Peyer's patch (tissue), 4 donors: ENCODE measurements around the gene VGLL4. TPM values are rescaled to one million over a fixed set of nuclear protein-coding genes. Genes with fewer than 3 reads are reported as not detected.
A peak's percentile ranks its signal among the peaks of the same experiment; 100 is the strongest.

ENCODE experiments used
- DNase-seq, 3 donors: peaks; one replicate each; pipeline ENCODE4 v3.0.0-alpha.2; 2017 to 2019
- H3K27ac ChIP-seq, 4 donors: fragments of 200-600 bp; sonication (generic); one replicate each; pipeline ENCODE4 v1.5.1; 2016 to 2019
- H3K27me3 ChIP-seq, 2 donors: fragments of 200-600 bp; sonication (generic); one replicate each; pipeline ENCODE4 v1.5.1; 2019
- H3K36me3 ChIP-seq, 3 donors: fragments of 200-600 bp; sonication (generic); one replicate each; pipeline ENCODE4 v1.5.1; 2016 to 2019
- H3K4me1 ChIP-seq, 4 donors: fragments of 200-600 bp; sonication (generic); one replicate each; pipeline ENCODE4 v1.5.1; 2016 to 2019
- H3K4me3 ChIP-seq, 4 donors: fragments of 200-600 bp; sonication (generic); 1 replicate in 3 of 4; 2 replicates in 1 of 4; pipeline ENCODE4 v1.5.1; 2016 to 2019; ENCODE audit warnings: mild to moderate bottlenecking in 1 of 4
- H3K9me3 ChIP-seq, 4 donors: fragments of 200-600 bp; sonication (generic); one replicate each; pipeline ENCODE4 v1.5.1; 2016 to 2019; ENCODE audit warnings: mild to moderate bottlenecking in 1 of 4
- CTCF ChIP-seq, 6 experiments: fragments of 450-650 bp in 4 of 6; fragments of 200-600 bp in 2 of 6; sonication (generic) in 1 of 6; IDR thresholded peaks; one replicate each; pipeline ENCODE4 v1.5.1; 2017 to 2019; ENCODE audit warnings: antibody characterized with exemption in 6 of 6, mild to moderate bottlenecking in 3 of 6, moderate library complexity in 1 of 6
- POLR2A ChIP-seq, 2 donors: fragments of 450-650 bp; IDR thresholded peaks; one replicate each; pipeline ENCODE4 v1.5.1; 2017; ENCODE audit warnings: antibody characterized with exemption in 2 of 2, mild to moderate bottlenecking in 2 of 2, moderate library complexity in 2 of 2
- total RNA-seq, 4 donors: library from RNA; depleted of rRNA; stranded (reverse); fragments of >200 nt; gene quantifications; one replicate each; pipeline ENCODE4 v1.1.0, GENCODE V29; 2016

The VGLL4 gene
- total RNA-seq, 4 donors from 2014 or later: 41.7 to 66.7 (median 59.4) TPM

GRCh38 chr3:11606865-11607440 lies 36.8 kb downstream of the VGLL4 start:
- Histone ChIP-seq H3K27ac (no peak overlapping the region), H3K4me1 (peaks cover 0 to 31% (median 0%) of the 10 kb centered on the region in 4 donors)

GRCh38 chr3:11606090-11606784 lies 37.5 kb downstream of the VGLL4 start:
- peaks cover 0 to 30% (median 0%) of the 10 kb centered on the region in 4 donors for H3K4me1 ChIP-seq
- no peak for DNase-seq
- H3K36me3 ChIP-seq: peaks cover 0 to 4% (median 0%) of the 10 kb centered on the region in 3 donors
- no peaks in the 10 kb centered on the region for H3K27me3 ChIP-seq
- TF ChIP-seq CTCF (IDR thresholded peaks at IDR 0.05) (no peak), POLR2A (IDR thresholded peaks at IDR 0.05) (no peak)
- H3K9me3 ChIP-seq: no peaks in the 10 kb centered on the region
- H3K27ac ChIP-seq: no peak overlapping the region
- H3K4me3 ChIP-seq: no peak overlapping the region

More at GRCh38 chr3:11606865-11607440, 36.8 kb downstream of the VGLL4 start:
- DNase-seq: no peak
- Histone ChIP-seq H3K27me3 (no peaks in the 10 kb centered on the region), H3K4me3 (no peak overlapping the region), H3K36me3 (no peaks in the 10 kb centered on the region), H3K9me3 (no peaks in the 10 kb centered on the region)
- TF ChIP-seq CTCF (IDR thresholded peaks at IDR 0.05) (no peak), POLR2A (IDR thresholded peaks at IDR 0.05) (no peak)

- Histone ChIP-seq H3K27ac (peak overlapping the region in 1 of 4 donors; percentile 40), H3K4me3 (no peak overlapping the region), H3K4me1 (peaks cover 0 to 28% (median 0%) of the 10 kb centered on the region in 4 donors), H3K9me3 (no peaks in the 10 kb centered on the region), H3K36me3 (peaks cover 0 to 13% (median 0%) of the 10 kb centered on the region in 3 donors), H3K27me3 (no peaks in the 10 kb centered on the region)
- TF ChIP-seq POLR2A (IDR thresholded peaks at IDR 0.05): no peak
- no peak for TF ChIP-seq CTCF (IDR thresholded peaks at IDR 0.05)
- no peak for DNase-seq
Measured at GRCh38 chr3:11605398-11605797, 38.3 kb downstream of the VGLL4 start.

DNA sequence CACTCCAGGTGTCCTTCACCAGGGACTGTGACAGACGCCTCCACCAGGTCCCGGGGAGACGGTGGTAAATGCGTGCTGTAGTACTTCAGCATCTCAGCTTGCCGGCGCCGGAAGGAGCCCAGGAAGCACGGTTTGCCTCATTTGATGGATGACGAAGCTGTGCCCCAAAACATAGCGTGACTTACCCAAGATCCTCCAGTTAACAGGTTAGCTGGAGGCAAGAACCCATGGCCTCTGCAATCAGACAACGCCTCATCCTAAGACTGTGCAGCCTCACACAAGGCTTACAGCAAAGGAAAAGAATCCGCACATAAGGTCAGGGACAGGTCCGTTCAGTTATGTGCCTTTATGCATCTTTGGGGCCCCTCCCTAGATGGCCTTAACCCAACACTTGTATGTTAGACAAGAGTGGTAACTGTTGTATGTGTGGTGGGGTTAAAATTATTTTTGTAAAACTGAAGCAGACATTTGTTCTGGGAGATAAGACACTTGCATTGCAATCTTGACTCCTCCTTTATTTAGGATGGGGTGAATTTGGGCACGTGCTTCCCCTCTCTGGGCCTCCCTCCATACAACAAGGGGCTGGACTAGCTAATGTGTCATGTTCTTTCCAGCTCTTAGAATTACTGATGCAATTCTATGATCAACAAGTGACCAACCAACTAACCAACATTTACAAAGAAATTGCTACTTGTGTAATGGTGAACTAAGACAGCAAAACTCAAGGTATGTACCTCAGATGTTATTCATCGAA lies 39.4 kb downstream of the VGLL4 start:
- H3K9me3 ChIP-seq: no peaks in the 10 kb centered on the region
- no peak for DNase-seq
- H3K27me3 ChIP-seq: no peaks in the 10 kb centered on the region
- H3K27ac ChIP-seq: peak overlapping the region; percentile 55 to 88 (median 62)
- H3K4me1 ChIP-seq: peaks cover 0 to 18% (median 0%) of the 10 kb centered on the region in 4 donors
- no peak for TF ChIP-seq POLR2A (IDR thresholded peaks at IDR 0.05)
- no peak for TF ChIP-seq CTCF (IDR thresholded peaks at IDR 0.05)
- H3K36me3 ChIP-seq: peaks cover 0 to 13% (median 0%) of the 10 kb centered on the region in 3 donors
- H3K4me3 ChIP-seq: no peak overlapping the region

- Histone ChIP-seq H3K4me3 (no peak overlapping the region), H3K27ac (peak overlapping the region; percentile 55 to 88 (median 62)), H3K9me3 (no peaks in the 10 kb centered on the region), H3K4me1 (peaks cover 0 to 18% (median 0%) of the 10 kb centered on the region in 4 donors), H3K36me3 (peaks cover 0 to 13% (median 0%) of the 10 kb centered on the region in 3 donors), H3K27me3 (no peaks in the 10 kb centered on the region)
- DNase-seq: peak in 1 of 3 donors; percentile 63
- TF ChIP-seq POLR2A (IDR thresholded peaks at IDR 0.05) (no peak), CTCF (IDR thresholded peaks at IDR 0.05) (no peak)
Measured at GRCh38 chr3:11603628-11604027, 40.1 kb downstream of the VGLL4 start.
